GM21367 (cell line): Measurements from ENCODE around the gene SLC22A23.

Experiments
- ATAC-seq: cut with Tn5 transposase; IDR thresholded peaks from one replicate; pipeline ENCODE4 v1.9.1; 2021; ENCODE audit not compliant: unreplicated experiment

SLC22A23 gene

GRCh38 chr6:3446184-3446583 lies 10.7 kb downstream of the SLC22A23 start:
- ATAC-seq, result no peak

GRCh38 chr6:3444276-3445088 lies 12.4 kb downstream of the SLC22A23 start:
- no peak for ATAC-seq

GRCh38 chr6:3443221-3443515 lies 13.7 kb downstream of the SLC22A23 start:
- ATAC-seq, result no peak

- no peak for ATAC-seq
These were observed 14.2 kb downstream of the SLC22A23 start for GRCh38 chr6:3442431-3443220.

- ATAC-seq, result no peak
These were observed 15.9 kb downstream of the SLC22A23 start for GRCh38 chr6:3440911-3441310.

- ATAC-seq, result no peak
These were observed 16.9 kb downstream of the SLC22A23 start for GRCh38 chr6:3439961-3440360.

- no peak for ATAC-seq
These were observed 18.4 kb downstream of the SLC22A23 start for GRCh38 chr6:3438190-3439167.

GRCh38 chr6:3433005-3433404 lies 23.8 kb downstream of the SLC22A23 start:
- ATAC-seq, result no peak

GRCh38 chr6:3432416-3432815 lies 24.4 kb downstream of the SLC22A23 start:
- ATAC-seq, result no peak

GRCh38 chr6:3431994-3432393 lies 24.9 kb downstream of the SLC22A23 start:
- no peak for ATAC-seq

GRCh38 chr6:3429211-3429610 lies 27.6 kb downstream of the SLC22A23 start:
- ATAC-seq, result no peak

GRCh38 chr6:3428700-3429099 lies 28.1 kb downstream of the SLC22A23 start:
- ATAC-seq, result no peak

- ATAC-seq, result no peak
These were observed 28.6 kb downstream of the SLC22A23 start for GRCh38 chr6:3428247-3428646.

GRCh38 chr6:3427687-3428085 lies 29.2 kb downstream of the SLC22A23 start:
- ATAC-seq, result no peak

GRCh38 chr6:3426927-3427686 lies 29.7 kb downstream of the SLC22A23 start:
- no peak for ATAC-seq

- ATAC-seq, result no peak
These were observed 30.5 kb downstream of the SLC22A23 start for GRCh38 chr6:3426091-3426926.

GRCh38 chr6:3425574-3425973 lies 31.3 kb downstream of the SLC22A23 start:
- no peak for ATAC-seq

- no peak for ATAC-seq
These were observed 32.5 kb downstream of the SLC22A23 start for GRCh38 chr6:3424185-3424927.
